Activated CD8-positive, alpha-beta memory T cell treated with anti-CD3 and anti-CD28 coated beads, Interleukin-2, amount 50 U/mL, for 48 hours (primary cell): ENCODE measurements around the gene OR2L8.
A peak's percentile ranks its signal among the peaks of the same experiment; 100 is the strongest.

Source experiments
- DNase-seq: peaks from one replicate; pipeline ENCODE4 v3.0.0-alpha.2; 2020

OR2L8 gene

DNA sequence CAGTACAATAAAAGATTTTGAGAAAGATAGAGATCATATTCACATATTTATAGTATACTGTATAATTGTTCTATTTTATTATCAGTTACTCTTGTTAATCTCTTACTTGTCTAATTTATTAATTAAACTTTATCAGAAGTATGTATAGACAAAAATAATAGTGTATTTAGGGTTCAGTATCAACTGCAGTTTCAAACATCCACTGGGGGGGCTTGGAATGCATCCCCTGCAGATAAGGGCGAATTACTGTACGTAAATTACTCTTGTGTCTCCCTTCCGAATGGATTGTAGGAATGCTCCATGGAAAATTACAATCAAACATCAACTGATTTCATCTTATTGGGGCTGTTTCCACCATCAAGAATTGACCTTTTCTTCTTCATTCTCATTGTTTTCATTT is at the start of gene OR2L8:
Gene OR2L8 (plus strand): TSS at position 301 of the 400 bp plus-strand sequence. CDS start 0 bp downstream, at position 301.
- DNase-seq, result no peak

- DNase-seq, result no peak
These were observed 44.5 kb upstream of the OR2L8 start for GRCh38 chr1:247904122-247904521.

GRCh38 chr1:247905181-247905580 is 43.5 kb upstream of the OR2L8 start:
- no peak for DNase-seq

- no peak for DNase-seq
These were observed 42.7 kb upstream of the OR2L8 start for GRCh38 chr1:247905910-247906503.

DNA sequence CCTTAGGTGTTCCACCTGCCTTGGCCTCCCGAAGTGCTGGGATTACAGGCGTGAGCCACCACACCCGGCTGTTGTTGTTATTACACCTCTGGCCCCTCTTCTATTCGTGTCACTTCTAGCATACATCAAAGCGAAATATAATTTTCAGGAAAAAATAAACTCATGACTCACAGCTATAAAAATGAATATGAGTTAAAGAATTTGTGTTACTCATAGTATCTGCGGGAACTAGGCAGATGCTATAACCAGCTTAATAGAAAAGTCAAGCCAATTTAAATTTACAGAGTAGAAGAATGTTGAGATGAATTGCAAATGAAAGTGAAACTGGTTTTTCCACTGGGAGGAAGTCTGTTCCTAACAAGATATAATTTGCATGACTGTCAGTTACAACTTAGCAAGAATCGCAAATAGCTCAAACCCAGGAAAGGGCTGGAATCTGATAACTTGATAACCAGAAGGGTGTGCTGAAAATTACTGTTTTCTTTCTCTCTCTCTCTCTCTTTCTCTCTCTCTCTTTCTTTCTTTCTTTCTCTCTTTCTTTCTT is 42.1 kb upstream of the OR2L8 start:
- DNase-seq, result no peak

DNA sequence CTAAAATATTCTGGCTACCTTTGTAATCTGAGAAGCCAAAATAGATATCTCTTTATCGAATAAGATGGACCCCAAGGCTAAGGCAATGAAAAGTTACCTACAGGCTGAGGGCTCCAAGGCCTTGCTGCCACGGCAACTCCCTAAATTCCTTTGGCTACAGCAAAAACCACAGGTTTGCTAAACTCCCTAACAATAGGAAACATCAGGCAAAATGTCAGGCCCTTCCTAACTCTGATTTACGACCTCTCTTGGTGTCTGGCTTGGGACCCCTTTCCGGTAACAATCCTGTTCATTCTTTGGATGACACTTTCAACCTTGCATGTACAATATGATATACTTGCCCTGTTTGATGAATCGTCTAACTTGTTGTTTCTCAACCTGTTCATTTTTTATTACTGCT is 39.9 kb upstream of the OR2L8 start:
- DNase-seq, result no peak

DNA sequence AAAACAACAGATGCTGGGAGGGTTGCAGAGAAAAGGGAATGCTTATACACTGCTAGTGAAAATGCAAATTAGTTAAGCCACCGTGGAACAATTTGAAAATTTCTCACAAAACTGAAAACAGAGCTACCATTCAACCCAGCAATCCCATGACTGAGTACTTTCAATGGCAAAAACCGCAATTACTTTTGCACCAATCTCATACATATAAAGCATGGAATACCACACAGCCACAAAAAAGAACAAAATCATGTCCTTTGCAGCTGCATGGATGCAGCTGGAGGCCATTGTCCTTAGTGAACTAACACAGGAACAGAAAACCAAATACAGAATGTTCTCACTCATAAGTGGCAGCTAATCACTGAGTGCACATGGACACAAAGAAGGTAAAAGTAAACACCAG is 34.9 kb upstream of the OR2L8 start:
- DNase-seq, result no peak

GRCh38 chr1:247914941-247915662 is 33.6 kb upstream of the OR2L8 start:
- DNase-seq, result no peak

GRCh38 chr1:247919952-247920351 is 28.7 kb upstream of the OR2L8 start, which contains the start of gene OR2T8:
Gene OR2T8 (plus strand): TSS chr1:247920252. CDS start chr1:247921018, 766 bp downstream.
- no peak for DNase-seq

DNA sequence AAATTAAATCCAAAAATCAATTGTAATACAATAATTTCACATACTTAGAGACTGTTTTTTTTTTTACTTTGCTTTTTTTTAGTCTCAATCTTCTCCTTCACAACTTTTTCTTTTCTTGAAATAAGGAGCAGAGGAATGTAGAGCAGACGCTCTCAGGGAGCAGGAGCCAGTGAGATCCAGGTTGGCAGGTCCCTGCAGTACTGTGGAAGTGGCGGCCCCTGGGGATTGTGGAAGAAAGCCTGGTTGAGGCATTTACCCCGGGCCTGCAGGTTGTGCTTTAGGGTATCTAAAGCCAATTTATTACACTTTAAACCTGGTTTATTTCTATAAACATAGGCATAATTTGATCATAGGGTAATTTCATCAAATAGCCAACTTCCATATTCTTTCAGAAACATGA is 24.7 kb upstream of the OR2L8 start:
- no peak for DNase-seq

DNA sequence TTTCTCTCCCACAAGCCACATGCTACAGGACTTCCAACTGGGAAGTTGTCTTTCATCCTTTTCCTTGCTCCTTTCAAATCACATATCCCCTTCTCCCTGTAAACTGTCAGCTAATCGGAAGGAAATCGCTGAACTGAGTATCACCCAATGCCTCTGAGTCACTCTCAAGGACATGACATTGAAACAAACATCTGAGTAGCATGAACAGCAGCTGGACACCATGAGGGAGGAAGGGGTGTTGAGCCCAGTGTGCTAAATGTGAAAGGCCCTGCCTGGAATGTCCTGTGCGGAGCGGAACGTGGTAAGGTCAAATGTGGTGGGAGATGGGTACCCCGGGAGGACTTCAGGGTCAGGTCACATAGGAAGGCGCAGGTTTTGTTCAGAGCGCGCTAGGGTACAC is 23.8 kb upstream of the OR2L8 start, which contains the start of gene OR2AJ1:
Gene OR2AJ1 (plus strand): TSS at position 22 of the 400 bp plus-strand sequence. CDS start 8,880 bp downstream, outside the sequence.
- DNase-seq, result no peak

GRCh38 chr1:247933989-247934388 is 14.7 kb upstream of the OR2L8 start:
- DNase-seq, result no peak

- no peak for DNase-seq
These were observed 12.9 kb upstream of the OR2L8 start for GRCh38 chr1:247935781-247936180.

DNA sequence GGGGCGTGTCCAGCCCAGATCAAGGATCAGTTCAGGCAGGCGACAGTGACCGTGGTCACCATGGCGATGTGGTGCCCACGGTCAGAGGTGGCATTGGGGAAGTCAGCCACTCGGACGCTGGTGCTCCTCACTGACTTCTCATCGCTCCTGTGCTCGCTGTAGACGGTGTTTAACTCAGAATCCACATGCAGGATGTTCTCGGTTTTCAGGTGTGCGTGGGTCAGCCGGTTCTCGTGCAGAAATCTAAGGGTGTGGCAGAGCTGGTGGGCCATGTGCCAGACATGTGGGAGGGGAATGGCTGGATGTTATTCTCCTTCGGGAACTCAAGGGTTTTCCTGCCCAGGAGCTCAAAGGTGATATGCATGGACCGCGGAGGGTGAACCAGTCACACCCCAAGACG is 12.2 kb upstream of the OR2L8 start:
- DNase-seq, result no peak

- peak; percentile 97 for DNase-seq
These were observed 11.5 kb upstream of the OR2L8 start for GRCh38 chr1:247936965-247937734.

GRCh38 chr1:247942624-247943023 is 6.0 kb upstream of the OR2L8 start:
- no peak for DNase-seq

DNA sequence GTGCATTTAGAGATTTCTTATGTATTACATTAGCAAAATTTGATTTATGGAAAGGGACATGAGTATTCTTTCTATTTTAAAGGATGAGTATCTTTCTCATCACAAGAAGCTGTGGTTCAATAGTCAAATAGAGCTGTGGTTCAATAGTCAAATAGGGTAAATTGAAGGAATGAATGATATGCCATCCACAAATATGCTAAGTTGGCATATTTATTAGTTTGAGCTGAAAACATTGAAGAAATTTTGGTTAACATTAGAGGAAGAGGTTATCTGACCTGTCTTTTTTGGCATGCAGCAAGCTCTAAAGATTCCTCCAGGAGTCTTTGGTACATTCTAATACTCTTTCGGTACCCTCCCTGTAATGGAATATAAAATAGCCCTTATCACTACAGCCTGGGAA is 4.8 kb downstream of the OR2L8 start:
- no peak for DNase-seq

DNA sequence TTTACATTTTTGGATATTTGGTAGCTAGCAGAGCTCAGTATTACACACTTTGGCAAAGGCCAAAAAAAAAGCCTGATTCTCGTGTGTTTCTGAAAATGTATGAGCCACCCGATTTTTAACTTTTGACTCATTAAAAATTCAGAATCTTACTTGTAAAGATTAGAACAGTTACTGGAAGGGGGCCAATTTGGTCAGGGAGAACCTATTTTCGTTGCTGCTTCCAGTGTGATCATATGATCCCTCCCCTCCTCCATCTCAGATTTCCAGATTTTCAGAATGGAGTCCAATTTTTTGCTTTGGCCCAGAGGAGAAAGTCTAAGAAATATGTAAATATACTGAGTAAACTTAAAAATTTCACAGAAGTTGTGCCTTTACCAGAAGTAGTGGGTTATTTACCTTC is 13.1 kb downstream of the OR2L8 start:
- no peak for DNase-seq

DNA sequence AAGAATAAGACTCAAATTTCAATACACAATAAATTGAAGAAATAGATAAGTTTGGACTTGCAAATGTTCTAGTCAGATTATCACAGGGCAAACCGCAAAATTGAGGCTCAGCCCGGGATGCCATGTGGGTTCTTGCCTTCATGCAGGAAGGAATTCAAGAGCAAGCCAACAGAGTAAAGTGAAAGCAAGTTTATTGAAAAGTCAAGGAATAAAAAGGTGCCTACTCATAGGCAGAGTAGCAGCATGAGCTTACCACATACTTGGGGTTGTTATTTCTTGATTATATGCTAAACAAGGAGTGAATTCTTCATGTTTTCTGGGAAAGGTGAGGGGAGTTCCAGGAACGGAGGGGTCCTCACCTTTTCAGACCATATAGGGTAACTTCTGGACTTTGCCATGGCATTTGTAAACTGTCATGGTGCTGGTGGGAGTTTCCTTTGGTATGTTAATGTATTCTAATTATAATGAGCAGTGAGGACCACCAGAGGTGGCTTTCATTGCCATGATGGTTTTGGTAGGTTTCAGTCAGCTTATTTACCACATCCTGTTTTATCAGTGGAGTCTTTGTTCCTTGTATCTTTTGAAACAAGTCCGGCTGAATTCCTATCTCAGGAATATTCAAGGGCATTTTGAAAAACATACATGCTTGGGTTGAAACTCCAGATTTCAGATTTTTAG is 14.4 kb downstream of the OR2L8 start:
- DNase-seq, result no peak

- no peak for DNase-seq
These were observed 16.3 kb downstream of the OR2L8 start, which contains the start of gene OR2AK2 for GRCh38 chr1:247964933-247965332. Gene OR2AK2 (plus strand): TSS chr1:247965233. CDS start chr1:247965377, 144 bp downstream.

GRCh38 chr1:247966532-247967204 is 18.0 kb downstream of the OR2L8 start:
- DNase-seq, result no peak

GRCh38 chr1:247992986-247993385 is 44.3 kb downstream of the OR2L8 start:
- no peak for DNase-seq
